ENCODE results near the gene PNPLA5.

GRCh38 chr22:43860126-43860525, 31.7 kb downstream of the PNPLA5 start:
- TF ChIP-seq SMAD3 (CRISPR knock-in tag; IDR thresholded peaks at IDR 0.05; ENCODE audit: borderline replicate concordance) (no peak), CTCF (IDR thresholded peaks at IDR 0.05) (no peak), MXD4 (CRISPR knock-in tag; IDR thresholded peaks at IDR 0.05; ENCODE audit: borderline replicate concordance) (no peak), ATF3 (CRISPR knock-in tag; conservative IDR thresholded peaks at IDR 0.05) (no peak), JUN (CRISPR knock-in tag; IDR thresholded peaks at IDR 0.05) (no peak)
